Measurements from ENCODE around the gene RASGRF1.

Gene RASGRF1

GRCh38 chr15:78955355-78955754, 135.2 kb downstream of the RASGRF1 start:
- no peak for DNase-seq (ENCODE audit: low read depth in 2 of 2)

- no peak for DNase-seq (ENCODE audit: low read depth in 2 of 2)
Observed at GRCh38 chr15:78951841-78952238, 138.7 kb downstream of the RASGRF1 start.

- no peak for DNase-seq (ENCODE audit: low read depth in 2 of 2)
Observed at GRCh38 chr15:78950902-78951840, 139.4 kb downstream of the RASGRF1 start.

- DNase-seq (ENCODE audit: low read depth in 2 of 2), result no peak
Observed at GRCh38 chr15:78950343-78950742, 140.2 kb downstream of the RASGRF1 start.

- DNase-seq (ENCODE audit: low read depth in 2 of 2), result no peak
Observed at GRCh38 chr15:78949461-78949860, 141.1 kb downstream of the RASGRF1 start.

GRCh38 chr15:78947506-78947905, 143.1 kb downstream of the RASGRF1 start:
- DNase-seq (ENCODE audit: low read depth in 2 of 2), result no peak

- no peak for DNase-seq (ENCODE audit: low read depth in 2 of 2)
Observed at GRCh38 chr15:78946493-78946892, 144.1 kb downstream of the RASGRF1 start.

- DNase-seq (ENCODE audit: low read depth in 2 of 2), result peak; percentile 32 to 66
Observed at GRCh38 chr15:78944669-78945407, 145.7 kb downstream of the RASGRF1 start, which contains the start of gene CTSH. CTSH (minus strand) TSS chr15:78945046; CDS start chr15:78944981, 65 bp downstream.

- DNase-seq (ENCODE audit: low read depth in 2 of 2), result no peak
Observed at GRCh38 chr15:78944202-78944625, 146.4 kb downstream of the RASGRF1 start.

- no peak for DNase-seq (ENCODE audit: low read depth in 2 of 2)
Observed at GRCh38 chr15:78943692-78944091, 146.9 kb downstream of the RASGRF1 start.

- DNase-seq (ENCODE audit: low read depth in 2 of 2), result no peak
Observed at GRCh38 chr15:78942741-78943140, 147.8 kb downstream of the RASGRF1 start.

GRCh38 chr15:78938658-78939488, 151.7 kb downstream of the RASGRF1 start:
- no peak for DNase-seq (ENCODE audit: low read depth in 2 of 2)

- no peak for DNase-seq (ENCODE audit: low read depth in 2 of 2)
Observed at GRCh38 chr15:78937132-78937739, 153.3 kb downstream of the RASGRF1 start.

GRCh38 chr15:78934655-78935023, 155.9 kb downstream of the RASGRF1 start:
- no peak for DNase-seq (ENCODE audit: low read depth in 2 of 2)

GRCh38 chr15:78933823-78934654, 156.5 kb downstream of the RASGRF1 start:
- DNase-seq (ENCODE audit: low read depth in 2 of 2), result no peak

- no peak for DNase-seq (ENCODE audit: low read depth in 2 of 2)
Observed at GRCh38 chr15:78933187-78933822, 157.3 kb downstream of the RASGRF1 start.

GRCh38 chr15:78932258-78932808, 158.2 kb downstream of the RASGRF1 start:
- no peak for DNase-seq (ENCODE audit: low read depth in 2 of 2)

GRCh38 chr15:78931439-78932257, 158.9 kb downstream of the RASGRF1 start:
- no peak for DNase-seq (ENCODE audit: low read depth in 2 of 2)

Measured in stimulated activated CD8-positive, alpha-beta memory T cell treated with anti-CD3 and anti-CD28 coated beads, Interleukin-7, amount 100 ng/mL, for 4 hours (primary cell).